ENCODE results near the gene MIX23. TPM values are rescaled to one million over a fixed set of nuclear protein-coding genes. Genes with fewer than 3 reads are reported as not detected.

MIX23 gene
- total RNA-seq: 26.3 and 26.7 TPM in 2 replicates

DNA sequence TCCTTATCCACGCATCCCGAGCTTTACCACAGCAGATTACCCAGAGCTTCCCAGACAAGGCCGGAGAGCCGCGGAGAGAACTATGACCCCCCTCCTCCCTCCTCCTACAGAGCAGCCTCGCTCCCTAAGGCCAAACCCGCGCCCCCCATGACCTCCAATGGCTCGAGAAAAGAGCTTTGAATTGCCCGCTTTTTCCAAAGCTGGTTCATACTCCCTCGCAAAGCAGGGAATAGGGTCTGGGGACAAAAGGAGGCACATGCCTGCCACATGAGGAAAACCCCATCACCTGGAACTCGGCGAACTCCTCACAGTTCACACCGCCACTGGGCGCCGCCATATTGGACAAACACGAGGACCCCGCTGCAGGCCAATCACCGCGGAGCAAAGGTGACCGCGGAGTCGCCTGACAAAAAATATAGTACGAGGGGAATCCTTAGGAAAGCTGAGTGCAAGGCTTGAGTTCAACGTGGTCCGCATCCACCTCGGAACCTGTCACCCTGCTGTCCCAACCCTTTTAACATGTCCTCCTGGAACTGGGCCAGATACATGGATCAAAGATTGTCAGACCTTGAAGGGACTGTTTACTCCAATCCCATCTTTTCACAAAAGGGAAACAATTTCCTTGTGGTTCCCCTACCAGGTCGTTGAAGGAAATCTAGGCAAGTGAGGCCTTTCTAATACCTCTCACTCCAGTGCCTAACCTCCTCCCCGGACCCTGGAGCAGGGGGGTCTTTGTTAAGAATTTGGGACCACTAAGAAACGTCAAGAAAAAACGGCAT is at the start of gene MIX23:
Gene MIX23 (minus strand): TSS at position 344 of the 779 bp plus-strand sequence. CDS start 7 bp downstream, at position 337.

DNA sequence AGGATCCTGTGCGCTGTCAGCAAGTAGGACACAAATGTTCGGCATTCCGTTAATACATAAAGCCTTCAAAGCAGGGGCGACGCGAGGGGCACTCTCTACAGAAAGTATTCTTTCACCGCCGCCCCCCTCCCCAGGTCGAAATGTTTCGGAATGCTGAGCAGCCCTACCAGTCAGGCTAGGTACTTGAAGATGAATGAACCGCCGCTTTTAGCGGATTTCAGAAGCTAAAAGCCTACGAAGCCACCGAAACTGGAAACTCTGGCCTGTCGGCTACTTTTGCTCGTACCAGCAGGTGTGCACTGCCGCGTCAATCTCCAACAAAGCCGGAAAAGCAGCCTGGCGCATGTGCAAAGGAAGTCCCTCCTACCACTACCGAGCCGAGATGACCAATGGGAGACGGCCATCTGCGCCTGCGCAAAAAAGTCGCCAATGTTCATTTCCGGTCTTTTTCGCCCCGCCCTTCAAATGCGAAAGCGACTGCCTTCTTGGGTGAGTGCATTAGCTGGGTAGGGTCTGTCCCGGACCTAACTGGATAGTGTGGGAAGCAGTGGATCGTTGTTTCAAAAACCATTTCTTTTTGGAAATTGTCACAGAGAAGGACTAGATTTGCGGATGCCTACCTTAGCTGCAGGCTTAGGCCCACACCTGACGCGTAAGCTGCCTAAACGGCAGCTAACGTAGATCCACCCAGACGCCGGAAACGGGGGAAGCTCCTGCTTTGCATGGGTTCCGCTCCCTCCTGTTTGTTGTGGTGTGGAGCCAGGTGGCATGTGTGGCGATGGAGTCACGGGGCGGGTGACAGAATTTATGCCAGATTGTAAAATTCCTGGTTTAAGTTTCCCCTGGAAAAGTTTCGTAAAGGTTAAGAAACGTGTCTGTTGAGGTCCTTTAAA is 33.0 kb upstream of the MIX23 start, which contains the start of gene WDR5B:
Gene WDR5B (minus strand): TSS at position 301 of the 893 bp plus-strand sequence. CDS start 534 bp downstream, outside the sequence.

DNA sequence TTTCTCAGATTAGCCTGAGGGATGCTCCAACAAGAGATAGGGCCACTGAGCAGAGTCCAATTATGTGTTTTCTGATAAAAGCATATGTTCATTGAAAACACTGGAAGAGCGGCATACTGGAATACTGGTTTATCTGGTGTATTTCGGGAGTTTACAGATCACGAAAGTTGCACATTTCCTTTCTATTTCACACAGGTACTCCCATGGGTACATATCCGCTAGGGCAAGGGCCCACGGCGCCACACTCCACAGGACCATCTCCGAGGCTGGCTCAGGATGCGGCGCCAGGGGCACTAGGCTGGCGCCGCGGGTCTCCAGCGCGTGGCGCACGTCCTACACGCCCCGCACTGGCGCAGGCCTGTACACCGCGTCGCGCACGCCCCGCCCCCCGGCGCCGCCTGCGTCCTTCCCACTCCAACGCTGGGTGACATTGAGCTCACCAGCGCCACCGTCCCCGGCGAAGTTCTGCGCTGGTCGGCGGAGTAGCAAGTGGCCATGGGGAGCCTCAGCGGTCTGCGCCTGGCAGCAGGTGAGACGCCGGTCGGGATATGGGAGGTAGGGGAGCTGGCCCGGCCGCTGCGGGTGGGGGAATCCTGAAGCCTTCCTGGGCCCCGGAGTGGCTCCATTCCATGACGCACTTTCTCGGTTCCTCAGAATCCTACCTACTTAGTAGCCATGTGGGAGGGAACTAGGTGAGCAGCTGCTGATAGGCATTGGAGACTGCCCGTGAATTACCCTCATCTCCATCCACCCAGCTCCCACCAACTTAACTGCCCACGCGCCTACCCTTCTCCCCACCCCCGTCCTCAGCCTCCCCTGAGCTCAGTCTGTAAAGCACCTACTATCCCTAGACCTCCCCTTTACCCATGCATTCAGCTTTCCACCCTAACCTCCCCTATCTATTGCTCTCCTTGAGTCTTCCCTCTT is 1.0 kb upstream of the MIX23 start, which contains the start of gene FAM162A:
Gene FAM162A (plus strand): TSS at position 412 of the 927 bp plus-strand sequence. CDS start 84 bp downstream, at position 496.

DNA sequence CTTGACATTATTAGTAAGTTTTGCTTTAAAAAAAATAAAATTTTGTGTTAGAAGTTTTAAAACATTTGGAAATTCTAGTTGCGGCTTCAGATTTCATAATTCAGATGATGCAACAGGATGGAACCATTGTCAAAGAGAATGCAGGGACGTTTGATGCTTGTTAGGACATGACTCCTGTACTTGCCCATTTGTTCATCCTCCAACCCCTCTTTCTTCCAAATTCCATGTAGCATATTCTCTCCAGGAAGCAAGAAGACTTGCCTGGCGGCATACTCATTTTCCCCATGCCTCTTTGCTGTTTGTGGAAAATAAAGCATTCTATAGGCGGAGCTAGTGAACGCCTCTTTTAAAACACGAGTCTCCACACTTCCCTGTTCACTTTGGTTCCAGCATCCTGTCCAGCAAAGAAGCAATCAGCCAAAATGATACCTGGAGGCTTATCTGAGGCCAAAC is 58.1 kb downstream of the MIX23 start, which contains the start of gene CSTA:
Gene CSTA (plus strand): TSS at position 378 of the 453 bp plus-strand sequence. CDS start 45 bp downstream, at position 423.

Other genes with a start within 250 kb of the MIX23 start
- not detected in 2 replicates for gene CASR, start 199.6 kb downstream of the MIX23 start, total RNA-seq
- gene CSTA, start 58.0 kb downstream of the MIX23 start, total RNA-seq: 0.66 TPM in 1 of 2 replicates, not detected in the other
- 11.9 and 19.8 TPM in 2 replicates for gene FAM162A, start 951 bp upstream of the MIX23 start, total RNA-seq
- 4.6 and 6.4 TPM in 2 replicates for gene WDR5B, start 32.8 kb upstream of the MIX23 start, total RNA-seq
- 34.5 and 38.6 TPM in 2 replicates for gene KPNA1, start 131.7 kb upstream of the MIX23 start, total RNA-seq
- gene PARP9, start 181.1 kb upstream of the MIX23 start, total RNA-seq: 27.0 and 38.5 TPM in 2 replicates
- gene DTX3L, start 181.1 kb upstream of the MIX23 start, total RNA-seq: 12.9 and 18.3 TPM in 2 replicates
- gene PARP15, start 194.4 kb upstream of the MIX23 start, total RNA-seq: 0.26 and 0.31 TPM in 2 replicates